ENCODE measurements around the gene TMEM156. TPM values are rescaled to one million over a fixed set of nuclear protein-coding genes. Genes with fewer than 3 reads are reported as not detected.

The TMEM156 gene
- total RNA-seq, 1 donor from 2014 or later, result not detected

- Mint-ChIP-seq H3K4me3 (no peak overlapping the region), H3K27me3 (ENCODE audit: insufficient read depth, low read depth) (no peaks in the 10 kb centered on the region), H3K4me1 (peaks cover 6% of the 10 kb centered on the region), H3K27ac (no peak overlapping the region), H3K36me3 (no peaks in the 10 kb centered on the region), H3K9me3 (peaks cover 3% of the 10 kb centered on the region)
- H3K79me2 ChIP-seq (ENCODE audit: low read depth), result no peaks in the 10 kb centered on the region
- H3K4me3 ChIP-seq, result no peak overlapping the region
- H3K9ac ChIP-seq, result no peak overlapping the region
- H3F3A ChIP-seq (ENCODE audit: low read depth), result peaks cover 9% of the 10 kb centered on the region
- DNase-seq (ENCODE audit: low spot score), result no peak
- H2AFZ ChIP-seq (replicated peaks), result no peak overlapping the region
- H3K9me3 ChIP-seq (ENCODE audit: low read depth), result no peaks in the 10 kb centered on the region
- H3K4me2 ChIP-seq, result no peak overlapping the region
- H3K4me1 ChIP-seq, result peaks cover 27% of the 10 kb centered on the region
- no peaks in the 10 kb centered on the region for H3K27me3 ChIP-seq
- no peaks in the 10 kb centered on the region for H4K20me1 ChIP-seq (ENCODE audit: low read depth)
- no peak for TF ChIP-seq EZH2phosphoT487 (IDR thresholded peaks at IDR 0.05)
- no peak for TF ChIP-seq EZH2 (IDR thresholded peaks at IDR 0.05)
- no peak for TF ChIP-seq CTCF (IDR thresholded peaks at IDR 0.05)
- H3K27ac ChIP-seq, result no peak overlapping the region
- H3K36me3 ChIP-seq, result no peaks in the 10 kb centered on the region
Measured at GRCh38 chr4:38957893-38958292, 74.3 kb downstream of the TMEM156 start.

DNA sequence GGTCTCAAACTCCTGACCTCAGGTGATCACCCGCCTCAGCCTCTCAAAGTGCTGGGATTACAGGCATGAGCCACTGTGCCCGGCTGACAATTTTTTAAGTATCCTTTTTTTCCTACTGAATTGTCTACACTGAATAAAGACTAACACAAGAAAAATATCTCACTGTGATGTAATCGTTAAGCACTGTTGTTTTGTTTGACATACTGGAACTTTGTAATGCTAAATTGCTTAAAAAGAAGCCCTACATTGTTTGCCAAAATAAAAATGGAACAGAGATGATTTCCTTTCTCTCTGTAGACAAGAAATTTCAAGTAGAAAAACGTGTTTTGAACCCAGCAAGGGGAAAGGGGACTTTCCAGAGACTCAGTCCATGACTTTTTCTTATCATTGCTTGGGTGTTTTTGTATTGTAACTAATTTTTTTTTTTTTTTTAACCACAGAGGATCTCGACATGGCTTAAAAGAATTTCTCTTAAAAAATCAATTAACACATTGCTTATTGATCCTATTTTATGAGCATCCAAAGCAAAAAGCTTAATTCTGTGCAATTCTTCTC lies 74.9 kb downstream of the TMEM156 start:
- H3K4me2 ChIP-seq, result no peak overlapping the region
- no peak overlapping the region for H3K4me3 Mint-ChIP-seq

DNA sequence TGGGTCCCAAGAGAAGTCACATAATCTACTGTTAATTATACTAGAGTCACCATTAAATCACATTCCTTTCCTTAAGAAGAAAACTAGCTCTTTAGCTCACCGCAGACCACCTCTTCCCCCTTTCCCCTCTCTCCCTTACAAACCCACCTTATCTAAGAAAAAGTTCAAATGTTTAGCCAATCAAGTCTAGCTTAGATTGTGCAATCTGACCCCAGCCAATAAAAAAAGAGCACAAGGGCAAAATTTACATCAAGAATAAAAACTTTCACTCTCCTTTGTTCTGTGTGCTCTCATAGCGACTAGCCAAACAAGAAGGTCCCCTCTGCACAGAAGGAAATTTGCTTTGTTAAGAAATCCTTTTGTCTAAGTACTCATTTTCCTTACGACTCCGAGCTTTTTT lies 76.3 kb downstream of the TMEM156 start:
- H3K27me3 Mint-ChIP-seq (ENCODE audit: insufficient read depth, low read depth), result no peaks in the 10 kb centered on the region
- TF ChIP-seq CTCF (IDR thresholded peaks at IDR 0.05) (no peak), EZH2 (IDR thresholded peaks at IDR 0.05) (no peak), EZH2phosphoT487 (IDR thresholded peaks at IDR 0.05) (no peak)
- no peaks in the 10 kb centered on the region for H3K36me3 ChIP-seq

More for the DNA sequence above, 74.9 kb downstream of the TMEM156 start:
- peaks cover 6% of the 10 kb centered on the region for H3K4me1 Mint-ChIP-seq
- Histone ChIP-seq H2AFZ (replicated peaks) (no peak overlapping the region), H3K36me3 (no peaks in the 10 kb centered on the region), H3K27me3 (no peaks in the 10 kb centered on the region), H3K9ac (no peak overlapping the region), H3F3A (ENCODE audit: low read depth) (peaks cover 9% of the 10 kb centered on the region), H4K20me1 (ENCODE audit: low read depth) (no peaks in the 10 kb centered on the region), H3K4me3 (no peak overlapping the region), H3K9me3 (ENCODE audit: low read depth) (no peaks in the 10 kb centered on the region), H3K79me2 (ENCODE audit: low read depth) (no peaks in the 10 kb centered on the region), H3K27ac (no peak overlapping the region), H3K4me1 (peaks cover 27% of the 10 kb centered on the region)
- TF ChIP-seq CTCF (IDR thresholded peaks at IDR 0.05), result no peak
- TF ChIP-seq EZH2phosphoT487 (IDR thresholded peaks at IDR 0.05), result no peak
- TF ChIP-seq EZH2 (IDR thresholded peaks at IDR 0.05), result no peak
- H3K27me3 Mint-ChIP-seq (ENCODE audit: insufficient read depth, low read depth), result no peaks in the 10 kb centered on the region
- peaks cover 3% of the 10 kb centered on the region for H3K9me3 Mint-ChIP-seq
- DNase-seq (ENCODE audit: low spot score), result no peak
- no peak overlapping the region for H3K27ac Mint-ChIP-seq
- H3K36me3 Mint-ChIP-seq, result no peaks in the 10 kb centered on the region

More for the DNA sequence above, 76.3 kb downstream of the TMEM156 start:
- H3F3A ChIP-seq (ENCODE audit: low read depth), result peaks cover 9% of the 10 kb centered on the region
- H3K4me3 ChIP-seq, result no peak overlapping the region
- peaks cover 27% of the 10 kb centered on the region for H3K4me1 ChIP-seq
- no peak for DNase-seq (ENCODE audit: low spot score)
- no peak overlapping the region for H3K9ac ChIP-seq
- Mint-ChIP-seq H3K4me3 (no peak overlapping the region), H3K9me3 (no peaks in the 10 kb centered on the region), H3K36me3 (no peaks in the 10 kb centered on the region), H3K27ac (peak overlapping the region; percentile 54), H3K4me1 (peaks cover 8% of the 10 kb centered on the region)
- H3K79me2 ChIP-seq (ENCODE audit: low read depth), result no peaks in the 10 kb centered on the region
- no peaks in the 10 kb centered on the region for H4K20me1 ChIP-seq (ENCODE audit: low read depth)
- H3K27ac ChIP-seq, result no peak overlapping the region
- H3K9me3 ChIP-seq (ENCODE audit: low read depth), result no peaks in the 10 kb centered on the region
- H3K4me2 ChIP-seq, result no peak overlapping the region
- H3K27me3 ChIP-seq, result no peaks in the 10 kb centered on the region
- H2AFZ ChIP-seq (replicated peaks), result peak overlapping the region; percentile 14
